Stimulated activated effector memory CD8-positive, alpha-beta T cell treated with anti-CD3 and anti-CD28 coated beads, Interleukin-12 subunit alpha, Interleukin-12 subunit beta, amount 100 ng/mL, for 72 hours (primary cell): ENCODE measurements around the gene CDON.

ENCODE experiments used
- ATAC-seq: fragments of 150-1000 bp; cut with Tn5 transposase; 2 replicates; pipeline ENCODE4 v1.10.0; 2021
- DNase-seq, 2 donors: peaks; one replicate each; pipeline ENCODE4 v3.0.0; 2021 to 2022; ENCODE audit warnings: low spot score in 2 of 2
- H3K27ac Mint-ChIP-seq: one replicate; pipeline ENCODE4 v1.8.0; 2022; ENCODE audit warnings: mild to moderate bottlenecking, mixed read lengths
- H3K36me3 Mint-ChIP-seq: one replicate; pipeline ENCODE4 v1.8.0; 2022; ENCODE audit warnings: mild to moderate bottlenecking, mixed read lengths
- H3K4me1 Mint-ChIP-seq: one replicate; pipeline ENCODE4 v1.8.0; 2022; ENCODE audit warnings: mixed read lengths
- H3K4me3 Mint-ChIP-seq: one replicate; pipeline ENCODE4 v1.8.0; 2022; ENCODE audit warnings: mild to moderate bottlenecking, mixed read lengths
- H3K9me3 Mint-ChIP-seq: one replicate; pipeline ENCODE4 v1.8.0; 2022; ENCODE audit warnings: mixed read lengths

Gene CDON

DNA sequence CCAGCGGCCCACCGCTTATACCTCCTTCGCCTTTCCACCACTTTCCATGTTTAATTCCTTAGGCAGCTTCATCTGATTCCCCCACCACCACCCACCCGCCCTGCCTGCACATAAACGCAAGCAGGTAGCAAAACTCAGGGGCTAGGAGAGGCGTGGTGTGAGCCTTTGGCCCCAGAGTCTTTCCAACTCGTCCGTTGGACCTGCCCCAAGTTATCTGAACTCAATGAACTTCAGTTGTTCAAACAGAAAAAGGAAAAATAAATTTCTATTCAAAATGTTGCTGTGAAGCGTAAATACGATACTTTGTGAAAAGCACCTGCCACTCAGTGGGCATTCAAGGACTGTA is 814 bp upstream of the CDON start:
- DNase-seq (no peak), ATAC-seq (no peak)
- peak overlapping the region; percentile 73 for H3K4me3 Mint-ChIP-seq
- no peaks in the 10 kb centered on the region for H3K9me3 Mint-ChIP-seq
- H3K36me3 Mint-ChIP-seq: peaks cover 6% of the 10 kb centered on the region
- peak overlapping the region; percentile 98 for H3K27ac Mint-ChIP-seq
- H3K4me1 Mint-ChIP-seq: peaks cover 7% of the 10 kb centered on the region

GRCh38 chr11:126061707-126062678 is 673 bp downstream of the CDON start:
- Mint-ChIP-seq H3K27ac (peak overlapping the region; percentile 78), H3K9me3 (no peaks in the 10 kb centered on the region), H3K4me1 (peaks cover 7% of the 10 kb centered on the region), H3K36me3 (peaks cover 6% of the 10 kb centered on the region), H3K4me3 (peak overlapping the region; percentile 73)
- DNase-seq (no peak), ATAC-seq (peak; percentile 1)

DNA sequence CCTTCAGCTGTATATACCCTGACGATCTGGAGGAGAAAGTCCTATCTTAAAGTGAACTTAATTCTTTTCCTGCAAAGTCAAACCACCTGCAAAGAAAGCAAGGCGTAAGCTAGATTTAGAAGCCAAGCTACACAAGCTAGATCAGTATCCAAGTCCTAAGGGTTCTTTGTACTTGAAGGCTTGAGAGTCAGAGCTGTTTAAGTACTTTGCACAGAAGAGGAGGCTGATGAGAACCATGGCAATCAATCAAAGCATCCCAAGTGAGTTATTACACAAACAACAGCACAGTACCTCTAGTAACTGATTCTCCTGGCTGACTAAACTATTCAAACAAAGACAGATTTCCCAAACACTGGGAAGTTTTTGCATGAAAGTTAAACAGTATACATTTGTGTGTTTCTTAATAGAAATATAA is 1.9 kb downstream of the CDON start:
- Mint-ChIP-seq H3K36me3 (peaks cover 6% of the 10 kb centered on the region), H3K27ac (no peak overlapping the region), H3K4me3 (no peak overlapping the region), H3K4me1 (peaks cover 7% of the 10 kb centered on the region), H3K9me3 (no peaks in the 10 kb centered on the region)
- ATAC-seq (no peak), DNase-seq (no peak)

GRCh38 chr11:126059238-126059781 is 3.4 kb downstream of the CDON start:
- Mint-ChIP-seq H3K9me3 (no peaks in the 10 kb centered on the region), H3K4me3 (no peak overlapping the region), H3K27ac (no peak overlapping the region), H3K4me1 (peaks cover 7% of the 10 kb centered on the region), H3K36me3 (peaks cover 6% of the 10 kb centered on the region)
- DNase-seq (no peak), ATAC-seq (no peak)

GRCh38 chr11:126058105-126058874 is 4.4 kb downstream of the CDON start:
- no peak for DNase-seq
- Mint-ChIP-seq H3K4me3 (no peak overlapping the region), H3K9me3 (no peaks in the 10 kb centered on the region), H3K36me3 (peaks cover 6% of the 10 kb centered on the region), H3K4me1 (peaks cover 7% of the 10 kb centered on the region), H3K27ac (no peak overlapping the region)
- ATAC-seq: no peak

GRCh38 chr11:126054882-126055281 is 7.8 kb downstream of the CDON start:
- ATAC-seq: no peak
- Mint-ChIP-seq H3K9me3 (no peaks in the 10 kb centered on the region), H3K4me1 (no peaks in the 10 kb centered on the region), H3K4me3 (no peak overlapping the region), H3K27ac (no peak overlapping the region), H3K36me3 (no peaks in the 10 kb centered on the region)
- DNase-seq: no peak

DNA sequence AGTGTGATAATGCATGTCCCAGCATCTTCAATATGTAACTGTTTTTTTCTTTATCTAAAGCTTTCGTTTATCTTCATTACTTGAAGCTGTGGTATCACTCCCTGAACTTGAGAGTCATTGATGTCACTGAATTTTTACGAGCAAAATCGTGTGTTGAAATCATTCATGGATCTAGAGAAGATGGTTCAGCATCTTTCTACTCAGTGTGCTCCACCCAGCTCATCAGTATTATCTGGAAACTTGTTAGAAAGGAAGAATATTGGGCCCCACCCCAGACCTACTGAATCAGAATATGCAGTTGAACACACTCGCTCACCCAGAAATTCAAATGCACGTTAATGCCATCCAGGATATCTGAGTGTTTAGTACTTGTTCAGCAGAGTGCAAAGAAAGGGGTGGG is 8.3 kb downstream of the CDON start:
- H3K4me1 Mint-ChIP-seq: no peaks in the 10 kb centered on the region
- H3K9me3 Mint-ChIP-seq: no peaks in the 10 kb centered on the region
- no peak for ATAC-seq
- DNase-seq: no peak
- H3K36me3 Mint-ChIP-seq: no peaks in the 10 kb centered on the region
- H3K27ac Mint-ChIP-seq: no peak overlapping the region
- H3K4me3 Mint-ChIP-seq: no peak overlapping the region

DNA sequence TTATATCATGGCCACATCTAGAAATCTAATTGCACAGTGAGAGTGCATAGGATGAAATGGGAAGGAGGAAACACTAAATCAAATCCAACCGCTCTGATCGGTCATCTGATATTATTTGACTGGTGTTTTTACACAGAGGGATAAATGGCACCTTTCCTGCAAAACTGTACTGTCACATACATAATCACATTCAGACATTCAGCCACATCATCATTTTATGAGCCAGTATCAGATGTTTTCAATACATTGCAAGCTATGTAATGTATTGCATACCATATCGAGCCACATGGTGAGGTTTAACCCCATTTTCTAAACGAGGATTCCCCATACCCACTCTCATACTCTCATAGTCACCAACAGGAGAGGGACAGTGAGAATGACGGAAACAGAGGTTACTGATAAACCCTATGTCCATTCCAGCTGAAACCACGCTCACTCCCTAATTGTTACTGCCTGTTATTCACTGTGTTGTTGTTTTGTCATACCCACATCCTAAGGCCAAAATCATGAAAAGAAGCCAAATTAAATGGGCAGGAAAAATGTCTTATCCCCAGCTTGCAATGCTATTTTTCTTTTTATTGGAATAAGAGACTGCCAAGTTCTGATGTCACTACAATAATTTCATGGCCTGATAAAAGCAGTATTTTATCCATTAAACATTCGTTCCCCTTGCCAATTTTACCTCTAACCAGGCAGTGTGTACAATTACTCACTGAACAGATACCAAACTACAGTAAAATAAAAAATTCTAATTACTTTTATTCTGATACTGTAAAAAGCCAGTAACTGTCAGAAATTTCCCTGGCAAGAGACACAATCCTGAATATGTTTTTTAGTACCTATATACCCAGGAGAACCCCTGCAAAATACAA is 9.0 kb downstream of the CDON start:
- no peaks in the 10 kb centered on the region for H3K36me3 Mint-ChIP-seq
- H3K27ac Mint-ChIP-seq: no peak overlapping the region
- H3K4me1 Mint-ChIP-seq: no peaks in the 10 kb centered on the region
- no peaks in the 10 kb centered on the region for H3K9me3 Mint-ChIP-seq
- no peak for DNase-seq
- ATAC-seq: no peak
- H3K4me3 Mint-ChIP-seq: no peak overlapping the region

DNA sequence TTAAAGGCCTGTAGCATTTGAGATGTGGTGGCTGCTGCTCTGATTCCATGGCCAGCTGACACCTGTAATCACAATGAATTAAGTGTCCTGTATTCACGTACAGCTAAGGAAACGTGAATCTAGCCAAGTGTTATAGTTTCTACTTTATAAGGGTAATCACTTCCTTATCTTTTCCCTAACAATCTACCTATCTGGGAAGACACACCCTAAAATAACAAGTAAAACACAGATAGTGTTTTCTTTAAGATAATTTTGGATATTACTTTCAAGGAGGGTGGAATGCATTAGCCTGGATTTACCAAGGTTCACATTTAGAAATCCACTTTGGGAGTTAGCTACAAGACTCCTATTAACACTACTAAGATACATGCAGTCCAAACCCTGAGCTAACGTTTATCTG is 11.5 kb downstream of the CDON start:
- Mint-ChIP-seq H3K36me3 (no peaks in the 10 kb centered on the region), H3K4me1 (no peaks in the 10 kb centered on the region)
- no peak for ATAC-seq

GRCh38 chr11:126049159-126049558 is 13.5 kb downstream of the CDON start:
- ATAC-seq: no peak
- Mint-ChIP-seq H3K36me3 (no peaks in the 10 kb centered on the region), H3K9me3 (no peaks in the 10 kb centered on the region), H3K27ac (no peak overlapping the region), H3K4me3 (no peak overlapping the region), H3K4me1 (no peaks in the 10 kb centered on the region)
- no peak for DNase-seq

More for the DNA sequence above, 11.5 kb downstream of the CDON start:
- no peaks in the 10 kb centered on the region for H3K9me3 Mint-ChIP-seq
- no peak overlapping the region for H3K4me3 Mint-ChIP-seq
- DNase-seq: no peak
- no peak overlapping the region for H3K27ac Mint-ChIP-seq

- DNase-seq (no peak), ATAC-seq (no peak)
- H3K27ac Mint-ChIP-seq: no peak overlapping the region
- no peak overlapping the region for H3K4me3 Mint-ChIP-seq
- no peaks in the 10 kb centered on the region for H3K4me1 Mint-ChIP-seq
- H3K36me3 Mint-ChIP-seq: no peaks in the 10 kb centered on the region
- H3K9me3 Mint-ChIP-seq: no peaks in the 10 kb centered on the region
Observed at GRCh38 chr11:126048197-126048596, 14.5 kb downstream of the CDON start.

DNA sequence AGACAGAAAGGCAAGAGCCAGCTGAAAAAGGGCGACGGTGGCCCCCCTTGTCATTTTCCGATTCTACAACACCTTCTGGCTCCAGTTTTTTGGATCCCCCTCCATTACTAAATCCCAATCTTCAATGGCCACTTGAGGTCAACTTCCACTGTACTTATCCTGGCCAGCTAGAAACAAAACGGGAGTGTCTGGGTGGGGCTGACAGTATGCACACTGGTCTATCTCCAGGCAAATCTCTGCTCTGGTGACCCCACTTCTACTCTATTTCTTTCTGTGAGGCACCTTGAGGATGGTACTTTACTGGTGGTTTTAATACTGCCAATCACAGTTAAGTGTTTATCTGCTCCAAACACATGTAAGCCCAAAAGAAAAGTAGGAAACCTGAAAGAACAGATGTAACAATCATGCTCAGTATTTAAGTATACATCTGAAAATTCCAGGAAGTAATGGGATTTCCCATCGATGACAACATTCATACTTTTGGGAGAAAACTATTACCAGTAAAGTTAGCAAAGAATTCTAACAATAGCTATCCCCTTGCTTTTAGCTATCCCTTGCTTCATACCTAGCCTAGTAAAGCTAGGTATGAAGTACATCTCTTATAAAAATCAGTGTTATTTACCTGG is 16.0 kb downstream of the CDON start:
- no peaks in the 10 kb centered on the region for H3K4me1 Mint-ChIP-seq
- H3K9me3 Mint-ChIP-seq: no peaks in the 10 kb centered on the region
- H3K36me3 Mint-ChIP-seq: no peaks in the 10 kb centered on the region
- no peak overlapping the region for H3K4me3 Mint-ChIP-seq
- ATAC-seq (no peak), DNase-seq (no peak)
- H3K27ac Mint-ChIP-seq: no peak overlapping the region

DNA sequence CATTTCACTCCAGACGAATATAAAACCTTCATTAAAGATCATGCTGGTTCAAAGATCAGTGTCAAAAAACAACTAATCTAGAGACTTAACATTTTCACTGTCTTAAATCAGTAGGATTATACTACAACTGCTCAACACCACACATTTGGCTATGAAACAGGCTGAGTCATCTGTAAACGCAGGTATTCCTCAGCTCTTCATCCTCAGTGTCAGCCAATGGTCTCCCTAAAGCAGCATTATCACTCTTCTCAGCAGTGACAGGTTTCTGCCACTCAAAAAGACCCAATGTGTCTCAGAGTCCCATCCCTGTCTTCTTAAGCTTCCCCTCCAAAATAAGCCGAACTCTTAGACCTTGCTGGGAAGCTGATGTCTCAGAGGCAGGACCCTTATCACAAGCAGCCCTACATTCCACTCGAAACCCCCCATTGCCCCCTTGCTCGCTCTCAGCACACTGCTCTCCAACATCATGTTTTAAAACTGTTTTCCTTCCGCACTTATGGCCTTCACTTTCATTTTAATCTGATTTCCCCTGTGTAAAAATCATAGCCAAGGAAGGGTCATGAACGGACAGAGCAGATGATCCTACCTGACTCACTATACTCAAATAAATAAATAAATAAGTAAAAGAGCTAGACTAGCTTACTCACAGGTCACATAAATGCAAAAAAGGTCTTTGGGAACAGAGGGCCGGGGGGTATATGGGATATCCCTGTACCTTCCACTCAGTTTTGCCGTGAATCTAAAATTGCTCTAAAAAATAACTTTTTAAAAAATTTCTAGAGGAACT is 23.0 kb downstream of the CDON start:
- H3K27ac Mint-ChIP-seq: no peak overlapping the region
- H3K9me3 Mint-ChIP-seq: no peaks in the 10 kb centered on the region
- H3K4me1 Mint-ChIP-seq: no peaks in the 10 kb centered on the region
- H3K36me3 Mint-ChIP-seq: no peaks in the 10 kb centered on the region
- H3K4me3 Mint-ChIP-seq: no peak overlapping the region
- DNase-seq: no peak
- ATAC-seq: peak; percentile 75

DNA sequence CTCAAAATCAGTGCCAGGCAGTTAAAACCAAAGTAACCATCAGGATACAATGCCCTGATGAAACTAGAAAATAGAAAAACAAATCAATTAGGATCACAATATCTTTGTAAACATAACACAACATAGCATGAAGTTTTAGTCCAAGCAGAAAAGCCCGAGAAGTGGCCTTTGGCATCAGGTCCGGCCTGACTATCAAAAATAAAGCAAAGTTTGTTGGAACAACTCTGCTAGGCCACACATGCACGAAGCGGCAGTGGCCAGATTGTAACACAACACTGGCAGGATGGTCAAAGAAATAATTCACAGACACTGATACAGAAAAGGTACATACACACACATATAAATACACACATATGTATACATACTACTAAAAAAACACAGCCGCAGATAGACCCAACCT is 26.9 kb downstream of the CDON start:
- DNase-seq (no peak), ATAC-seq (no peak)
- Mint-ChIP-seq H3K4me1 (no peaks in the 10 kb centered on the region), H3K36me3 (no peaks in the 10 kb centered on the region), H3K4me3 (no peak overlapping the region), H3K27ac (no peak overlapping the region), H3K9me3 (no peaks in the 10 kb centered on the region)
